Prostate gland (tissue), 2 donors: Measurements from ENCODE around the gene ACER3.

Source experiments
- POLR2A ChIP-seq: fragments of 450-650 bp; IDR thresholded peaks from one replicate; pipeline ENCODE4 v1.6.1; 2016; ENCODE audit warnings: antibody characterized with exemption, mild to moderate bottlenecking
- TF ChIP-seq, protein P1 (sequence below), 4 experiments: fragments of 200-600 bp in 2 of 4; fragments of 450-650 bp in 2 of 4; sonication (generic) in 2 of 4; IDR thresholded peaks; 1 replicate in 3 of 4; 2 replicates in 1 of 4; pipeline ENCODE4 v1.5.1; 2016 to 2019; ENCODE audit warnings: antibody characterized with exemption in 4 of 4, mild to moderate bottlenecking in 2 of 4, moderate library complexity in 2 of 4

DNA sequence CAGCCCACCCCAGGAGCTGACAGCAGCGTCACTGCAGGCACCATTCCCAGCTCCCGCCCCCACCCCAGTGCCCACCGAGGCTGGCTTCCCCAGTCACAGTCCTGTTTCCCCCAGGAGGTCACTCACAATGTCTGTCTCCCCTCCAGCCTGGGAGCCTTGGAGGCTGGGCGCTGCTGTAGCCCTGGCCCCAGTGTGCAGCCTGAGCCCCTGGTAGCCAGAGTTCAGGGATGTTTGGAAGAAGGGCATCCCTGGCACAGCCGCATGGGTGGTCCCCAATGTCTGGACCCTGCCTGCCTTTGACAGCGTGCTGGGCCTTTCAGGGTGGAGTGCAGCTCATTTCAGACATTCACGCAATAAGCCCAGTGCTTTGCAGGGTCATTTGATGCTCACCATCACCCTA, 210.4 kb downstream of the ACER3 start:
- TF ChIP-seq, protein P1, sequence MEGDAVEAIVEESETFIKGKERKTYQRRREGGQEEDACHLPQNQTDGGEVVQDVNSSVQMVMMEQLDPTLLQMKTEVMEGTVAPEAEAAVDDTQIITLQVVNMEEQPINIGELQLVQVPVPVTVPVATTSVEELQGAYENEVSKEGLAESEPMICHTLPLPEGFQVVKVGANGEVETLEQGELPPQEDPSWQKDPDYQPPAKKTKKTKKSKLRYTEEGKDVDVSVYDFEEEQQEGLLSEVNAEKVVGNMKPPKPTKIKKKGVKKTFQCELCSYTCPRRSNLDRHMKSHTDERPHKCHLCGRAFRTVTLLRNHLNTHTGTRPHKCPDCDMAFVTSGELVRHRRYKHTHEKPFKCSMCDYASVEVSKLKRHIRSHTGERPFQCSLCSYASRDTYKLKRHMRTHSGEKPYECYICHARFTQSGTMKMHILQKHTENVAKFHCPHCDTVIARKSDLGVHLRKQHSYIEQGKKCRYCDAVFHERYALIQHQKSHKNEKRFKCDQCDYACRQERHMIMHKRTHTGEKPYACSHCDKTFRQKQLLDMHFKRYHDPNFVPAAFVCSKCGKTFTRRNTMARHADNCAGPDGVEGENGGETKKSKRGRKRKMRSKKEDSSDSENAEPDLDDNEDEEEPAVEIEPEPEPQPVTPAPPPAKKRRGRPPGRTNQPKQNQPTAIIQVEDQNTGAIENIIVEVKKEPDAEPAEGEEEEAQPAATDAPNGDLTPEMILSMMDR (IDR thresholded peaks at IDR 0.05), result no peak
- no peak for TF ChIP-seq POLR2A
